ENCODE data around the gene ADRA2A. TPM values are rescaled to one million over a fixed set of nuclear protein-coding genes. Genes with fewer than 3 reads are reported as not detected.

Gene ADRA2A
- total RNA-seq, 1 donor = 0.21 TPM

DNA sequence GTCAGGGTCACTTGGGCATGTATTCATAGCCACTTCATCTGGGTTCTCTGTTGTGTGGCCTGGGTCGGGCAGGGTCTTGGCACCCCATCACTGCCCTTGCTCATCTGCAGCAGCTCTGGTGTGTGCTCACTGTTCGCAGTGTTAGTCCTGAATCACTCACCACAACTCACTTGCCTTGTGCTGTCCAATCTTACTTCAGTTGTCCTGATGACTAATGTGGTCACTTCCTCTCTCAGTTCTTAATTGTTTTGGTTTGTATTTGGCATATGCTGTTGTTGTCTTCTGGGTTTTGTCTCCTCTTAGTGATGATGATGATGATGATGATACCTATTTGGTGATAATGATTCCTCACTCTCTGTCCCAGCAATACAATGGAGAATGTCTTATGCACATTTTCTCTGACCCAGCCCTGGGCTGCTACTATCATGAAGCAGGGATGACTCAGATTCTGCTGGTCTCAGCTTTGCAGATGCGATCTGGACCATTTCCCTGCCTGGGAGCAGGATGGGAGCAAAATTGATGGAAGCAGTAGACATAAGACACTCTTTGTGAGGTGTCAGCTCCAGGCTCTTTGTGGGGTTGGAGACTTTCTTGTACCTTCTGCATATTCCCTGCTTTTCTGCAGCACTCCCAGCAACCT is 17.0 kb downstream of the ADRA2A start:
- Histone ChIP-seq H3K9me3 (ENCODE audit: low read depth, low read length) (no peaks in the 10 kb centered on the region), H3K4me3 (ENCODE audit: low read length) (no peak overlapping the region), H3K4me1 (ENCODE audit: insufficient read depth, low read length) (no peaks in the 10 kb centered on the region), H3K27me3 (ENCODE audit: insufficient read depth, low read length) (no peaks in the 10 kb centered on the region)

DNA sequence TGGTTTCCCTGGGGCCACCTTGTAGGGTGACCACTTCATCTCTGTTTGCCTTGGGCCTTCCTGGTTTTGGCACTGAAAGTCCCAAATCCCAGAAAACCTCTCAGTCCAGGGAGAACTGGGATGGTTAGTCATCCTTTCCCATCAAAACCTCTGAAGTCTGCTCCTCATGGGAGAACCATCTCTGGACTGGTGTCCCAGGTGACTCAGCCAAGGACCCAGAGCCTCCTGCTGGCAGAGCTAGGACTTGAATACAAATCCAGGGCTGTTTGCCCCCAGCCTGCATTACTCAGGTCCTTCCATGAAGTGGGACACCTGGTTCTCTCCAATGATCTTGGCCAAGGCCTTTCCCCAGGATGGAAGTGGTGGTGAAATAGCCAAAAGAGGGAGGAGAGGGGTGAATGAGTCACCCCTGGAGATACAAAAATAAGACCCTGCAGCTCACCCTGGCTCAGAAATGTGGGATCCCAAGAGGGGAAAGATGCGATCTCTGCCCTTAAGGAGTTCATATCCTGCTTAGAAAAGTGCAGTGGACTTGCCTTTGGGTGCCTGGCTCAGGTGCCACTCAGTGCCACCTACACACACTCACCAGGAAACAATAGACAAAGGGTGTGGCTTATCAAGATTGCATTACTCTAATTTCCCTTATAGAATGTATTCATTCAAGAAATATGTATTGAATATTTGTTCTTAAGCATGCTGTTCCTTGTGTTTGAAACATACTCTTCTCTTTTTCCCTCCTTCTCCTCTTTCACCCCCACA is 22.0 kb downstream of the ADRA2A start:
- Histone ChIP-seq H3K9me3 (ENCODE audit: low read depth, low read length) (no peaks in the 10 kb centered on the region), H3K4me3 (ENCODE audit: low read length) (no peak overlapping the region), H3K4me1 (ENCODE audit: insufficient read depth, low read length) (no peaks in the 10 kb centered on the region)

DNA sequence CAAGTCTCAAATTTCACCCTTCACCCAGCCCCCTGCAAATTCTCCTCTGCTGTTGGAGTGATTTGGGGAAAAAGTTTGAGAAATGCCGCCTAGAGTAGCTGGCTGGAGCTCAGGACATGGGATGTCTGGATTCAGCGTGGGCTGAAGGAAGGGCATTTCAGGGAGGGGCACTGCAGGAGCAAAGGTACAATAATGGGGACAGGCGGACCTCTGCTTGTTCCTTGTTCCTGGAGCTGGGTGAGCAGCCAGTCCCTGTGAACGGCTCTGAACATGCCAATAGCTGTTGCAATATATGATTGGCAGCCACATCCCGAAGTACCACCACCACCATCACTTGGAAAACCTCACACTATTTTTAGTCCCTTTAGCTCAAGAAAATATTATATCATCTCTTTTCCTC is 23.4 kb downstream of the ADRA2A start:
- no peaks in the 10 kb centered on the region for H3K27me3 ChIP-seq (ENCODE audit: insufficient read depth, low read length)
- H3K4me3 ChIP-seq (ENCODE audit: low read length) = no peak overlapping the region
- no peaks in the 10 kb centered on the region for H3K4me1 ChIP-seq (ENCODE audit: insufficient read depth, low read length)
- no peaks in the 10 kb centered on the region for H3K9me3 ChIP-seq (ENCODE audit: low read depth, low read length)

More for the DNA sequence above, 22.0 kb downstream of the ADRA2A start:
- no peaks in the 10 kb centered on the region for H3K27me3 ChIP-seq (ENCODE audit: insufficient read depth, low read length)

DNA sequence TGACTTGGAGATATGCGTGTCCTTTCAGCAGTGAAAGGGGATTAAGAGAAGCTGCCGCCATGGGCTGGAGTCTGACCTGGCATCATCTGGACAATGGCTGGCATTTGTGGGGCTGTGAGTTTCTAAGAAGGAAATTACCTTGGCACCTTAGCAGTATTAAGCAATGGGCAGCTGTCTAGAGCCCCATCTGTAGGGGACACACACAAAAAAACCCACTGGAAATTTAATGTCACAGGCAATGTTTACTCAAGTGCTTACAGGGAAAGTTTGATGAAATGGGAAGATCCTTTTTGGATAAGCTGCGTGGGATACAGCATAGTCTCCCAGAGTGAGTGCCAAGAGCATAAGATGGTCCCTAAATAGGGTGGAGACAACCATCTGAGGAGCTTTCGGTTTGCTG is 25.0 kb downstream of the ADRA2A start:
- Histone ChIP-seq H3K27me3 (ENCODE audit: insufficient read depth, low read length) (no peaks in the 10 kb centered on the region), H3K9me3 (ENCODE audit: low read depth, low read length) (no peaks in the 10 kb centered on the region), H3K4me3 (ENCODE audit: low read length) (no peak overlapping the region), H3K4me1 (ENCODE audit: insufficient read depth, low read length) (no peaks in the 10 kb centered on the region)

DNA sequence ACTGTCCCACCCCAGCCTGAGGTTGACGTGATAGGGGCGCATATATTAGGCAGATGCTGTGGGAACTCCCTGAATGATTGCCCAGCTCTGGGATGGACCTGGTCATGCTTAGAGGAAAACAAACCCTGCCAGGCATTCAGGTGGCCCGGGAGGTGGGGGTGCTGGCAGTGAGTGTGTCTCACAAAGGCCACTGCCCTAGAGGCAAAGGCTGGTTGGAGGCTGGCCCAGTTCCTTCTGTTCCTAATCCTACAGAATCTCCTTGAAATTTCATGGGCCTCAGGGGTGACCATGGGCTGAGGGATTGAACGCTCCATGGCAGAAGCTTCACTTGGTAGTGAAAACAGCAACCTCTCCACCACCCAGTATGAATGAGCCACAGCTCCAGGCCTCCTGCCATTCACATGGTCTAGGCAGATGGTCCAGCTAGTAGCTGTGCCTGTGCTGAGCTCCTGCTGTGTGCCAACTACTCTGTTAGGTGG is 25.6 kb downstream of the ADRA2A start:
- Histone ChIP-seq H3K4me1 (ENCODE audit: insufficient read depth, low read length) (no peaks in the 10 kb centered on the region), H3K27me3 (ENCODE audit: insufficient read depth, low read length) (no peaks in the 10 kb centered on the region), H3K9me3 (ENCODE audit: low read depth, low read length) (no peaks in the 10 kb centered on the region), H3K4me3 (ENCODE audit: low read length) (no peak overlapping the region)

DNA sequence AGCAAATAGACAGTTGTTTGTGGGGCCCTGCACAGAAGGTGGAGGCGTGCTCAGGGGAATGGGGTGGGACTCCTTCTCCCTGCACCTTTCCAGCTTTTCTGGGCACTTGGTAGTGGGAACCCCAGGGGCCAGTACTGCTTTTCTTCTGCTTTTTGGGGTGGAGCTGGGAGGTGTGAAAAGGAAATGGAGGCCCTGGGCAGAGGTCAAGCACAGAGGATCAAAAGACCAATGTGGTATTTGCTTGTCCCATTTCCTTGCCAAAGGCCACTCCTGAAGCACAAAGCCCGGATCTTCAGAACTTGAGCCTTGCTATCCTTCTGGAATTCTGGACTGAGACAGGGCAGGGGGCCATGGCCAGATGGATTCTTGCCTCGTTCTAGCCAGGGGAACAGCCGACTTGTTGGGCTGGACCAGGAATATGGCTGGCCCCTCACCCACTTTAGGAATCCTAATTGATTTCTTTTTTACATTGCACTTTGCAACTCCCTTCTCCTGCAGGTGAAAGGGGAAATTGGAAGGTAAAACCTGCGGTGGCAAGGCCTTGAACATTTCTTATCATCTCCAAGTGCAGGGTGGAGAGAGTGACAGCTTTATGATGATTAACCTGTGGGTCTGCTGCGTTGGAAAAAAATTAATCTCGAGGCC is 26.5 kb downstream of the ADRA2A start:
- Histone ChIP-seq H3K4me1 (ENCODE audit: insufficient read depth, low read length) (no peaks in the 10 kb centered on the region), H3K9me3 (ENCODE audit: low read depth, low read length) (no peaks in the 10 kb centered on the region), H3K4me3 (ENCODE audit: low read length) (no peak overlapping the region)

DNA sequence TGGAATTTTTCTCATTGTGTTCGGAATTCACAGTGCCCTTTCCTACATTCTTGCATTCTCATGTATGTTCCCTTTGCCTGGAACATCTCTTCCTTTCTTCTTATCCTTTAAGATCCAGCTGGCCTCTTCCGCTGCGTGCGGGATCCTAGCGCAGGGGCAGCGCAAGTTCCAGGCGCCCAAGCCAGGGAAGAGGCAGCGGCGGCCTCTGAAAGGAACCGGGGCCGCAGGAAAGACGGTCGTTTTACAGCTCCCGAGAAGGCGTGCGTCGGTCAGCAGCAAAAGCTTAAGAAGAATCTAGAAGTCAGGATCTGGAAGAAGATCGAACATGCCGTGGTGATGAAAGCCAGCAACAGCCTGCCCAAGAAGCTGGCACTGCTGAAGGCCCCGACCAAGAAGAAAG is 28.0 kb downstream of the ADRA2A start:
- H3K4me3 ChIP-seq (ENCODE audit: low read length) = no peak overlapping the region
- no peaks in the 10 kb centered on the region for H3K4me1 ChIP-seq (ENCODE audit: insufficient read depth, low read length)
- H3K27me3 ChIP-seq (ENCODE audit: insufficient read depth, low read length) = no peaks in the 10 kb centered on the region
- H3K9me3 ChIP-seq (ENCODE audit: low read depth, low read length) = no peaks in the 10 kb centered on the region

More for the DNA sequence above, 26.5 kb downstream of the ADRA2A start:
- H3K27me3 ChIP-seq (ENCODE audit: insufficient read depth, low read length) = no peaks in the 10 kb centered on the region

DNA sequence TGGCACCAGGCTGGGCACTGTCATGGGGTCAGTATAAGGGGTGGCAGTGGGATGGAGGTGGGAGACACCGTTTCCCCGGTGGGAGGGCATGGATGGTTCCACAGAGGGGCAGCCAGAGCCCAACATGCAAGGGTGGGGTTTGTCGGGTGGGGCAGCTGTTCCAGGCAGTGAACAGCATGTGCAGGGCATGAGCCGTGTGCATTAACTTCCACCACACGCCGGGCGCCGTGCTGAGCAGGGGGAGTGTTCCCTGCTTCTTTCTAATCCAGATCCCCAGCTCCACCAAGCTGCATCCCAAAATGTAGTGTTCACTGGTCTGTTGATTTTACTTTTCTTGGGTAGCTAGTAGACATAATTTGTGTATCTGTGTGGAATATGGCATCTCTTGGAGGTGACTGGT is 29.3 kb downstream of the ADRA2A start:
- no peaks in the 10 kb centered on the region for H3K4me1 ChIP-seq (ENCODE audit: insufficient read depth, low read length)
- no peaks in the 10 kb centered on the region for H3K27me3 ChIP-seq (ENCODE audit: insufficient read depth, low read length)
- no peak overlapping the region for H3K4me3 ChIP-seq (ENCODE audit: low read length)
- no peaks in the 10 kb centered on the region for H3K9me3 ChIP-seq (ENCODE audit: low read depth, low read length)

DNA sequence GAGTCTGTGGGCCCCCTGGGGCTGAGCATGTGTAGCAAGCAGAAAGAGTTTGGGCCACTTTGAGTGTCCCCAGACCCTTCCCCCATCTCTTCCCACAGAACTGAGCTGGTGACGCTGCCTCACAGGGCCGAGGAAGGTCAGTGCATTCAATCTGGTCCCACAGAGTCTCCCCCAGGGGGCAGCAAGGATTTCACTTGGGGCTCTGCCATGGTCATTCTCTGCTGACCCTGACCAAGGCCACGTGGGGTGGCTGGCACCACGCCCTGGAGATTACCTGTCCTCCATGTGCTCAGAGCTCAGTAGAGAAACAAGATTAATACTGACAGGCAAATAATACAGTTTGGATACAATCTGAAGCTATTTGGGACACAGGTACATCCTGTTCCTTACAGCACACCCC is 30.2 kb downstream of the ADRA2A start:
- Histone ChIP-seq H3K9me3 (ENCODE audit: low read depth, low read length) (no peaks in the 10 kb centered on the region), H3K4me1 (ENCODE audit: insufficient read depth, low read length) (no peaks in the 10 kb centered on the region), H3K4me3 (ENCODE audit: low read length) (no peak overlapping the region), H3K27me3 (ENCODE audit: insufficient read depth, low read length) (no peaks in the 10 kb centered on the region)

DNA sequence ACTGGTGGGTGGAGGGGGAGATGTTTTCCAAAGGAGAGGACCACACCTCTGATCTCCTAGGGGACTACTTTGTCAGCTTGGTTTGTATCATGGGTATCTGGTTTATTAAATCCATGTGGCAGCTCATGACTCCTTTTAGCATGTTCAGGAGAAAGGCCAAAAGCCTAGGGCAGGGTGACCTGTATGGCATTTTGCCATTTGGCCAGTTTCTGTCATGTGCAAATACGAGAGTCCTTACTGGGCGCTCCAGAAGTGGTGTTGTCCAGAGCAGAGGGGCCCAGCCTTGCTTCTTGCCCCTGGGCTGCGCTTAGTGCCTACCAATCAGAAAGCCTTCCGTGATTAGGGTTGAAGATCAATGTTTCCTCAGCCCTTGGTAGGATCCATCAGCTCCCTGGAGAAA is 31.0 kb downstream of the ADRA2A start:
- H3K4me1 ChIP-seq (ENCODE audit: insufficient read depth, low read length) = no peaks in the 10 kb centered on the region
- no peak overlapping the region for H3K4me3 ChIP-seq (ENCODE audit: low read length)
- no peaks in the 10 kb centered on the region for H3K27me3 ChIP-seq (ENCODE audit: insufficient read depth, low read length)
- H3K9me3 ChIP-seq (ENCODE audit: low read depth, low read length) = no peaks in the 10 kb centered on the region

DNA sequence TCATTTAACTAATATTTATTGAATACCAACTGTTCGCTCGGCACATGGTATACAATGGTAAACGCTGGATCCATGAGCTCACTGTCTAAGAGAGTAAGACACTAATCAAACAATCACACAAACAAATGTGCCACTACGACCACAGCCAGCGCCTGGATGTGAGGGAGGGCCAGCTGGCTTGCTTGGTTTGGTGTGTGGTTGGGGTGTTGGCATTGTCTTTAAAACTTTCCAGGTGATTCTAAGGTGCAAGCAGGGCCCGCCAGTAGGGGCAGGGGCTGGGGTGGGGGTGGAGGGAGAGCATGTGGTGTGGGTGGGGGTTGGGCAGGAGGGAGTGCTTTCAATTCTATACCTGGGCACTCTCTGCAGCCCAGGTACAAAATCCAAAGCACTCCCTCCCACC is 31.6 kb downstream of the ADRA2A start:
- H3K4me1 ChIP-seq (ENCODE audit: insufficient read depth, low read length) = no peaks in the 10 kb centered on the region
- H3K27me3 ChIP-seq (ENCODE audit: insufficient read depth, low read length) = no peaks in the 10 kb centered on the region
- H3K4me3 ChIP-seq (ENCODE audit: low read length) = no peak overlapping the region
- no peaks in the 10 kb centered on the region for H3K9me3 ChIP-seq (ENCODE audit: low read depth, low read length)

DNA sequence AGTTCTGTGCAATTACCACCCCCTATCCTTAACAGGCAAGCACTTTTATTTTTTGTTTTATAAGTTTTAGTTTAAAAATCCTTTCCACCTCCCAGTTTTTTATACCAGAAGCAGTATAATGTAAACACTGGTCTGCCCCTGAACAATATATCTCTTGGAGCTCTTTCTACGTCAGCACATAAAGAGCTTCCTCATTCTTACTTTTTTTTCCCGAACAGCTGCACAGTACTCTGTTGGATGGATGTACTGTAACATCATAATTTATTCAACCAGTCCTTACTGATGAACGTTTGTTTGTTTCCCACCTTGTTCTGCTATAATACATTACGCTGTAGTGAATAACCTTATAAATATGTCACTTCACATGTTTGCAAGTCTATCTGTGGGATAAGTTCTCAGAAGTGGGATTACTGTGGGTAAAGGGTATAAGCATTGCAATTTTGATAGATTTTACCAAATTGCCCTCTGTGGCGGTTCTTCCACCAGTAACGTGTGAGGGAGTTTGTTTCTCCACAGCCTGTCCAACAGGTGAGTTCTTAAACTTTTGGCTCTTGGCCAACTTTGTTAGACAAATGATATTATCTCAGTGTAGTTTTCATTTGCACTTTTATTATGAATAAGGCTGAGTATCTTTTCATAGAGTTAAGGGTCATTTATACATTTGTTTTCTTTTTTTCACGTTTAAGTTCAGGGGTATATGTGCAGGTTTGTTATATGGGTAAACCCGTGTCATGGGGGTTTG is 32.8 kb downstream of the ADRA2A start:
- Histone ChIP-seq H3K9me3 (ENCODE audit: low read depth, low read length) (no peaks in the 10 kb centered on the region), H3K27me3 (ENCODE audit: insufficient read depth, low read length) (no peaks in the 10 kb centered on the region), H3K4me3 (ENCODE audit: low read length) (no peak overlapping the region), H3K4me1 (ENCODE audit: insufficient read depth, low read length) (no peaks in the 10 kb centered on the region)

DNA sequence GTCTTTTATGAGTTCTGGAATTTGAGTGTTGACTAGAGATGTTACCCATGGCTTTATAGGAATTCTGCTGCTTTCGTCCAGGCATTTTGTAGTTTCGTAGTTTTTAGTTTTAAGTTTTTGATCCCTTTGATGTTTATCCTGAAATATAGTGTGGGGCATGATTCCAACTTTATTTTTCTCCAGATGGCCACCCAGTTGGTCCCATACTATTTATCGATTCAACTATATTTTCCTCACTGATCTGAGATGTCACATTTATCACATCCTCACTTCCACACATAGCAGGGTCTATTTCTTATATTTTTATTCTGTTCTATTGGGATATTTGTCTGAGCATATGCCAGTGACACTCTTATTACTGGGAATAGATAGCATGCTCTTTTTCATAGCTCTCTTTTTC is 33.9 kb downstream of the ADRA2A start:
- Histone ChIP-seq H3K4me1 (ENCODE audit: insufficient read depth, low read length) (no peaks in the 10 kb centered on the region), H3K4me3 (ENCODE audit: low read length) (no peak overlapping the region), H3K27me3 (ENCODE audit: insufficient read depth, low read length) (no peaks in the 10 kb centered on the region), H3K9me3 (ENCODE audit: low read depth, low read length) (no peaks in the 10 kb centered on the region)

DNA sequence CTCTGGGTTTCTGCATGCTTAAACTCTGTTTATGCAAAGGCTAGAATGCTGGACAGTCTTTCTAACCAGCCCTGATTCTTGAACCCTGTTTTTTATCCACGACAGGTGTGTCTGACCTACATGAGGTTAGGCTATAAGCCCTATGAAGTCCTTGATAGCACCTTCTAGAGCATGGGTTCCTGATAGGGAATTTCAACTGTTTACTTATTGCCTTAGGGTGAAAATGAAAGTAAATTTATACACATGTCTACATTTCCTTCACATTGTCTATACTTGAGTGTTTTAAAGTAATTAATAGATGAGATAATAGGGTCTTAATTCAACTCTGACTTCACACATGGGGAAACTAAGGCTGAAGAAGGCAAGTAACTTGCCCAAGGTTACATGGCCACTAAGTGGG is 35.5 kb downstream of the ADRA2A start:
- Histone ChIP-seq H3K9me3 (ENCODE audit: low read depth, low read length) (no peaks in the 10 kb centered on the region), H3K27me3 (ENCODE audit: insufficient read depth, low read length) (no peaks in the 10 kb centered on the region), H3K4me1 (ENCODE audit: insufficient read depth, low read length) (no peaks in the 10 kb centered on the region)

More for the DNA sequence above, 35.5 kb downstream of the ADRA2A start:
- no peak overlapping the region for H3K4me3 ChIP-seq (ENCODE audit: low read length)
